HEK293 (cell line): Measurements from ENCODE around the gene PLPPR1.

Experiments used
- CTCF ChIA-PET: fragments of 350-600 bp; formaldehyde crosslinking; extraction: SDS; loops from one replicate; lab custom pipeline; 2021; ENCODE audit warnings: antibody characterized with exemption; lab: Yijun Ruan, JAX
- POLR2A ChIA-PET: fragments of 300-600 bp; formaldehyde crosslinking; extraction: SDS; loops from one replicate; lab custom pipeline; 2020; ENCODE audit warnings: antibody characterized with exemption, inconsistent platforms; lab: Yijun Ruan, JAX
- H3K27ac ChIP-seq: fragments of 200-500 bp; sonication (Bioruptor generic); 2 replicates; pipeline ENCODE4 v1.5.1; 2014; ENCODE audit warnings: low read depth, low read length, control low read depth, inconsistent platforms; ENCODE audit errors: extremely low read depth
- H3K36me3 ChIP-seq, 2 experiments: fragments of 200-500 bp in 1 of 2; sonication (Bioruptor generic) in 1 of 2; 1 replicate in 1 of 2; 2 replicates in 1 of 2; pipeline ENCODE4 v1.5.1; 2014 to 2017; ENCODE audit warnings: inconsistent platforms in 2 of 2, low read length in 2 of 2; ENCODE audit not compliant: control insufficient read depth in 2 of 2, insufficient read depth in 1 of 2
- H3K4me1 ChIP-seq: fragments of 200-500 bp; sonication (Bioruptor generic); 2 replicates; pipeline ENCODE4 v1.5.1; 2014; ENCODE audit warnings: mild to moderate bottlenecking, low read length, inconsistent platforms; ENCODE audit not compliant: control insufficient read depth, insufficient read depth
- H3K4me3 ChIP-seq: 2 replicates; pipeline ENCODE4 v1.5.1; 2011; ENCODE audit warnings: low read depth, mild to moderate bottlenecking, control low read depth, low read length, moderate library complexity
- H3K9me3 ChIP-seq: fragments of 200-500 bp; sonication (Bioruptor generic); 2 replicates; pipeline ENCODE4 v1.5.1; 2014; ENCODE audit warnings: low read depth, low read length, inconsistent platforms; ENCODE audit not compliant: control insufficient read depth, insufficient read depth
- BCL11B ChIP-seq: fragments of 450-650 bp; formaldehyde crosslinking; IDR thresholded peaks from 2 replicates; pipeline ENCODE4 v1.5.1; 2016; ENCODE audit warnings: low read depth, missing biosample characterization, missing genetic modification characterization
- SALL2 ChIP-seq: fragments of 450-650 bp; formaldehyde crosslinking; IDR thresholded peaks from 2 replicates; pipeline ENCODE4 v1.5.0; 2017; ENCODE audit warnings: missing biosample characterization, mild to moderate bottlenecking, missing genetic modification characterization, borderline replicate concordance
- ZFP37 ChIP-seq: fragments of 450-650 bp; formaldehyde crosslinking; IDR thresholded peaks from 2 replicates; pipeline ENCODE4 v1.5.1; 2016; ENCODE audit warnings: missing biosample characterization, missing genetic modification characterization
- ZNF155 ChIP-seq: fragments of 450-650 bp; formaldehyde crosslinking; IDR thresholded peaks from 2 replicates; pipeline ENCODE4 v1.5.1; 2016; ENCODE audit warnings: missing biosample characterization, missing genetic modification characterization
- ZNF529 ChIP-seq: fragments of 450-650 bp; formaldehyde crosslinking; IDR thresholded peaks from 2 replicates; pipeline ENCODE4 v1.5.1; 2017; ENCODE audit warnings: missing genetic modification characterization, missing biosample characterization; ENCODE audit not compliant: insufficient replicate concordance
- ZNF610 ChIP-seq: fragments of 450-650 bp; formaldehyde crosslinking; IDR thresholded peaks from 2 replicates; pipeline ENCODE4 v1.5.1; 2016; ENCODE audit warnings: missing biosample characterization, missing genetic modification characterization, borderline replicate concordance
- ZNF768 ChIP-seq: fragments of 450-650 bp; formaldehyde crosslinking; IDR thresholded peaks from 2 replicates; pipeline ENCODE4 v1.5.1; 2018; ENCODE audit warnings: missing biosample characterization, mild to moderate bottlenecking, missing genetic modification characterization
- ZSCAN5A ChIP-seq: fragments of 450-650 bp; formaldehyde crosslinking; IDR thresholded peaks from 2 replicates; pipeline ENCODE4 v1.5.1; 2016; ENCODE audit warnings: missing biosample characterization, missing genetic modification characterization
- TF ChIP-seq, protein P1 (sequence below): fragments of 450-650 bp; formaldehyde crosslinking; IDR thresholded peaks from 2 replicates; pipeline ENCODE4 v1.5.1; 2017; ENCODE audit warnings: missing biosample characterization, mild to moderate bottlenecking, missing genetic modification characterization, moderate library complexity
- TF ChIP-seq, protein P2 (sequence below): fragments of 450-650 bp; formaldehyde crosslinking; IDR thresholded peaks from 2 replicates; pipeline ENCODE4 v1.5.1; 2016; ENCODE audit warnings: missing biosample characterization, missing genetic modification characterization
- TF ChIP-seq, protein P3 (sequence below): fragments of 450-650 bp; formaldehyde crosslinking; IDR thresholded peaks from 2 replicates; pipeline ENCODE4 v1.5.1; 2017; ENCODE audit warnings: missing biosample characterization, missing genetic modification characterization
- TF ChIP-seq, protein P4 (sequence below): fragments of 450-650 bp; formaldehyde crosslinking; IDR thresholded peaks from 2 replicates; pipeline ENCODE4 v1.5.1; 2016; ENCODE audit warnings: missing biosample characterization, missing genetic modification characterization

Gene PLPPR1

GRCh38 chr9:100990605-100991381, 37.7 kb upstream of the PLPPR1 start:
- POLR2A ChIA-PET = no interaction called here
- Histone ChIP-seq H3K36me3 (no peaks in the 10 kb centered on the region), H3K9me3 (no peaks in the 10 kb centered on the region)
- TF ChIP-seq, protein P1, sequence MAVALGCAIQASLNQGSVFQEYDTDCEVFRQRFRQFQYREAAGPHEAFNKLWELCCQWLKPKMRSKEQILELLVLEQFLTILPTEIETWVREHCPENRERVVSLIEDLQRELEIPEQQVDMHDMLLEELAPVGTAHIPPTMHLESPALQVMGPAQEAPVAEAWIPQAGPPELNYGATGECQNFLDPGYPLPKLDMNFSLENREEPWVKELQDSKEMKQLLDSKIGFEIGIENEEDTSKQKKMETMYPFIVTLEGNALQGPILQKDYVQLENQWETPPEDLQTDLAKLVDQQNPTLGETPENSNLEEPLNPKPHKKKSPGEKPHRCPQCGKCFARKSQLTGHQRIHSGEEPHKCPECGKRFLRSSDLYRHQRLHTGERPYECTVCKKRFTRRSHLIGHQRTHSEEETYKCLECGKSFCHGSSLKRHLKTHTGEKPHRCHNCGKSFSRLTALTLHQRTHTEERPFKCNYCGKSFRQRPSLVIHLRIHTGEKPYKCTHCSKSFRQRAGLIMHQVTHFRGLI (tag by site-specific recombination) = no peak
- TF ChIP-seq SALL2 (tag by site-specific recombination) (no peak), ZNF155 (tag by site-specific recombination) (no peak), ZNF768 (no peak), ZNF610 (tag by site-specific recombination) (no peak), ZNF529 (tag by site-specific recombination) (no peak)
- TF ChIP-seq, protein P2, sequence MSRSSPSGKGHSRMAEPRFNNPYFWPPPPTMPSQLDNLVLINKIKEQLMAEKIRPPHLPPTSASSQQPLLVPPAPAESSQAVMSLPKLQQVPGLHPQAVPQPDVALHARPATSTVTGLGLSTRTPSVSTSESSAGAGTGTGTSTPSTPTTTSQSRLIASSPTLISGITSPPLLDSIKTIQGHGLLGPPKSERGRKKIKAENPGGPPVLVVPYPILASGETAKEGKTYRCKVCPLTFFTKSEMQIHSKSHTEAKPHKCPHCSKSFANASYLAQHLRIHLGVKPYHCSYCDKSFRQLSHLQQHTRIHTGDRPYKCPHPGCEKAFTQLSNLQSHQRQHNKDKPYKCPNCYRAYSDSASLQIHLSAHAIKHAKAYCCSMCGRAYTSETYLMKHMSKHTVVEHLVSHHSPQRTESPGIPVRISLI = no peak
- TF ChIP-seq, all 188 proteins: peak for 0
- no peaks in the 10 kb centered on the region for H3K4me1 ChIP-seq
- H3K4me3 ChIP-seq = no peak overlapping the region
- CTCF ChIA-PET = interaction anchor here (1.1 kb wide), 1 partner anchor 321 kb away, joined by 3 read pairs; no protein-coding TSS in a partner anchor
- no peak overlapping the region for H3K27ac ChIP-seq

- CTCF ChIA-PET = interaction anchor here (0.7 kb wide), 1 partner anchor 393 kb away, joined by 3 read pairs; no protein-coding TSS in a partner anchor
- Histone ChIP-seq H3K4me3 (no peak overlapping the region), H3K36me3 (no peaks in the 10 kb centered on the region), H3K9me3 (no peaks in the 10 kb centered on the region), H3K27ac (no peak overlapping the region), H3K4me1 (no peaks in the 10 kb centered on the region)
- POLR2A ChIA-PET = no interaction called here
- TF ChIP-seq BCL11B (no peak), ZSCAN5A (tag by site-specific recombination) (no peak), ZFP37 (tag by site-specific recombination) (no peak)
- TF ChIP-seq, protein P3, sequence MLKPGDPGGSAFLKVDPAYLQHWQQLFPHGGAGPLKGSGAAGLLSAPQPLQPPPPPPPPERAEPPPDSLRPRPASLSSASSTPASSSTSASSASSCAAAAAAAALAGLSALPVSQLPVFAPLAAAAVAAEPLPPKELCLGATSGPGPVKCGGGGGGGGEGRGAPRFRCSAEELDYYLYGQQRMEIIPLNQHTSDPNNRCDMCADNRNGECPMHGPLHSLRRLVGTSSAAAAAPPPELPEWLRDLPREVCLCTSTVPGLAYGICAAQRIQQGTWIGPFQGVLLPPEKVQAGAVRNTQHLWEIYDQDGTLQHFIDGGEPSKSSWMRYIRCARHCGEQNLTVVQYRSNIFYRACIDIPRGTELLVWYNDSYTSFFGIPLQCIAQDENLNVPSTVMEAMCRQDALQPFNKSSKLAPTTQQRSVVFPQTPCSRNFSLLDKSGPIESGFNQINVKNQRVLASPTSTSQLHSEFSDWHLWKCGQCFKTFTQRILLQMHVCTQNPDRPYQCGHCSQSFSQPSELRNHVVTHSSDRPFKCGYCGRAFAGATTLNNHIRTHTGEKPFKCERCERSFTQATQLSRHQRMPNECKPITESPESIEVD = no peak
- TF ChIP-seq, protein P4, sequence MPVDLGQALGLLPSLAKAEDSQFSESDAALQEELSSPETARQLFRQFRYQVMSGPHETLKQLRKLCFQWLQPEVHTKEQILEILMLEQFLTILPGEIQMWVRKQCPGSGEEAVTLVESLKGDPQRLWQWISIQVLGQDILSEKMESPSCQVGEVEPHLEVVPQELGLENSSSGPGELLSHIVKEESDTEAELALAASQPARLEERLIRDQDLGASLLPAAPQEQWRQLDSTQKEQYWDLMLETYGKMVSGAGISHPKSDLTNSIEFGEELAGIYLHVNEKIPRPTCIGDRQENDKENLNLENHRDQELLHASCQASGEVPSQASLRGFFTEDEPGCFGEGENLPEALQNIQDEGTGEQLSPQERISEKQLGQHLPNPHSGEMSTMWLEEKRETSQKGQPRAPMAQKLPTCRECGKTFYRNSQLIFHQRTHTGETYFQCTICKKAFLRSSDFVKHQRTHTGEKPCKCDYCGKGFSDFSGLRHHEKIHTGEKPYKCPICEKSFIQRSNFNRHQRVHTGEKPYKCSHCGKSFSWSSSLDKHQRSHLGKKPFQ (tag by site-specific recombination) = no peak
These were observed 35.9 kb upstream of the PLPPR1 start for GRCh38 chr9:100992632-100993031.
